GM18873 (cell line): ENCODE data around the gene LITAF.
"Not testable (repeated sequence)": the region's sequence is repeated elsewhere in the genome, so short reads cannot be mapped to it uniquely, and the experiment has no call there.

Experiments
- ATAC-seq: cut with Tn5 transposase; IDR thresholded peaks from one replicate; pipeline ENCODE4 v1.9.1; 2021; ENCODE audit warnings: mild to moderate bottlenecking, moderate library complexity, moderate number of reproducible peaks; ENCODE audit not compliant: unreplicated experiment, low FRiP score

The LITAF gene

GRCh38 chr16:11621920-11622651 lies 35.4 kb upstream of the LITAF start:
- ATAC-seq: no peak

GRCh38 chr16:11621539-11621919 lies 34.8 kb upstream of the LITAF start:
- no peak for ATAC-seq

- ATAC-seq: no peak
Observed at GRCh38 chr16:11620243-11621003, 33.7 kb upstream of the LITAF start.

- ATAC-seq: peak; percentile 63
Observed at GRCh38 chr16:11619327-11619851, 32.7 kb upstream of the LITAF start.

GRCh38 chr16:11618107-11618717 lies 31.5 kb upstream of the LITAF start:
- ATAC-seq: no peak

- no peak for ATAC-seq
Observed at GRCh38 chr16:11615748-11616447, 29.2 kb upstream of the LITAF start.

GRCh38 chr16:11614587-11615175 lies 28.0 kb upstream of the LITAF start:
- no peak for ATAC-seq

- no peak for ATAC-seq
Observed at GRCh38 chr16:11613381-11614303, 26.9 kb upstream of the LITAF start.

- ATAC-seq: no peak
Observed at GRCh38 chr16:11612665-11613025, 25.9 kb upstream of the LITAF start.

- no peak for ATAC-seq
Observed at GRCh38 chr16:11611871-11612664, 25.3 kb upstream of the LITAF start.

- ATAC-seq: no peak
Observed at GRCh38 chr16:11610580-11610979, 23.9 kb upstream of the LITAF start.

GRCh38 chr16:11610121-11610505 lies 23.4 kb upstream of the LITAF start:
- no peak for ATAC-seq

- no peak for ATAC-seq
Observed at GRCh38 chr16:11609474-11610120, 22.9 kb upstream of the LITAF start.

- ATAC-seq: no peak
Observed at GRCh38 chr16:11605891-11606290, 19.2 kb upstream of the LITAF start.

- ATAC-seq: no peak
Observed at GRCh38 chr16:11605564-11605886, 18.8 kb upstream of the LITAF start.

GRCh38 chr16:11604783-11605563 lies 18.3 kb upstream of the LITAF start:
- no peak for ATAC-seq

GRCh38 chr16:11604296-11604695 lies 17.6 kb upstream of the LITAF start:
- not testable (repeated sequence) for ATAC-seq
